Ovary (tissue), 9 donors: Measurements from ENCODE around the gene DOCK2. TPM values are rescaled to one million over a fixed set of nuclear protein-coding genes. Genes with fewer than 3 reads are reported as not detected.

Source experiments
- DNase-seq, 5 donors: peaks; one replicate each; pipeline ENCODE4 v3.0.0-alpha.2; 2019 to 2020
- H3K27ac ChIP-seq, 2 donors: fragments of 200-600 bp; one replicate each; pipeline versions ENCODE4 v1.5.1 to v1.8.0; 2019 to 2022
- H3K27me3 ChIP-seq: fragments of 200-600 bp; one replicate; pipeline ENCODE4 v1.8.0; 2022
- H3K36me3 ChIP-seq: fragments of 200-600 bp; sonication (generic); one replicate; pipeline ENCODE4 v1.5.1; 2019
- H3K4me1 ChIP-seq: one replicate; pipeline ENCODE4 v1.8.1; 2013; ENCODE audit warnings: mild to moderate bottlenecking, moderate library complexity; ENCODE audit not compliant: insufficient read depth
- H3K4me3 ChIP-seq: fragments of 200-600 bp; sonication (generic); one replicate; pipeline ENCODE4 v1.5.1; 2017
- H3K9me3 ChIP-seq, 2 donors: fragments of 200-600 bp in 1 of 2; sonication (generic) in 1 of 2; one replicate each; pipeline versions ENCODE4 v1.5.1 to v1.8.1; 2013 to 2019; ENCODE audit warnings: mild to moderate bottlenecking in 1 of 2, moderate library complexity in 1 of 2
- CTCF ChIP-seq, 3 donors: fragments of 450-650 bp in 2 of 3; fragments of 200-600 bp in 1 of 3; IDR thresholded peaks; one replicate each; pipeline versions ENCODE4 v1.5.1 to v1.8.0; 2016 to 2022; ENCODE audit warnings: antibody characterized with exemption in 3 of 3, mild to moderate bottlenecking in 1 of 3
- EP300 ChIP-seq: sonication (generic); formaldehyde crosslinking; IDR thresholded peaks from one replicate; pipeline ENCODE4 v1.6.1; 2017; ENCODE audit warnings: antibody characterized with exemption
- POLR2A ChIP-seq: fragments of 450-650 bp; IDR thresholded peaks from one replicate; pipeline ENCODE4 v1.6.1; 2017; ENCODE audit warnings: antibody characterized with exemption, mild to moderate bottlenecking, moderate library complexity
- WGBS, 3 donors: extraction: QIAGEN DNeasy Blood & Tissue Kit in 1 of 3; methylation state at CpG; one replicate each; pipeline versions ENCODE4 v1.1.5 to v1.1.7; 2013 to 2017; 5-methylcytosine and 5-hydroxymethylcytosine counted together
- intact Hi-C, 4 donors: fragments of 100-400 bp; cut with DNase I; formaldehyde crosslinking; loops; one replicate each; pipeline versions ENCODE4 v1.11.0 to v1.15.1; 2022 to 2023
- polyA plus RNA-seq, 2 donors: library from polyadenylated mRNA; stranded (reverse); fragments of 200-250 nt in 1 of 2; fragments of 350-450 nt in 1 of 2; fragmentation: Illumina TruSeq in 1 of 2; extraction: RNeasy Lipid Tissue Mini Kit (QIAGEN cat#74804) in 1 of 2; gene quantifications; one replicate each; pipeline ENCODE4 v1.2.3, GENCODE V29; 2013 to 2014
- total RNA-seq, 7 donors: library from RNA; depleted of rRNA in 2 of 7; stranded (reverse); fragments of >200 nt in 2 of 7; fragmentation: NEBNext Ultra II Directional in 3 of 7; extraction: Animal tissue kit (Norgen Biotek cat#: 25700) in 3 of 7; gene quantifications; one replicate each; pipeline versions ENCODE4 v1.1.0 to v1.2.4, GENCODE V29; 2016 to 2023
- donor health status: DM: no; HTN: no; CAD: no; lungs with moderate emphysema.
- donor health status: DM: no; HTN: no; CAD: no.
- donor health status: Bipolar disorder and iron deficiency.
- donor health status: DM: yes; HTN: yes; CAD: no.
- donor health status: DM: no; HTN: no; CAD: no.
- donor health status: DM: yes; HTN: yes; CAD: no.

Gene DOCK2
- total and polyA plus RNA-seq, 9 donors = 1.3 to 10.2 (median 5.4) TPM

- TF ChIP-seq EP300 (no peak), POLR2A (no peak), CTCF (IDR thresholded peaks at IDR 0.05) (no peak)
- 33 to 92% (median 64%) methylated on average over 1 of the region's 1 CpG for WGBS, 3 donors
- Histone ChIP-seq H3K4me3 (no peak overlapping the region), H3K27me3 (no peaks in the 10 kb centered on the region), H3K27ac (no peak overlapping the region), H3K9me3 (no peaks in the 10 kb centered on the region), H3K36me3 (no peaks in the 10 kb centered on the region), H3K4me1 (no peaks in the 10 kb centered on the region)
- DNase-seq = no peak
- intact Hi-C loops = no loop called here
Measured at GRCh38 chr5:170059221-170059620, 422.1 kb downstream of the DOCK2 start.

GRCh38 chr5:170067152-170067551, 430.1 kb downstream of the DOCK2 start:
- no peaks in the 10 kb centered on the region for H3K36me3 ChIP-seq
- no peaks in the 10 kb centered on the region for H3K27me3 ChIP-seq
- no peak overlapping the region for H3K27ac ChIP-seq
- no peaks in the 10 kb centered on the region for H3K4me1 ChIP-seq
- TF ChIP-seq EP300 = no peak
- TF ChIP-seq POLR2A = no peak
- no peak for TF ChIP-seq CTCF (IDR thresholded peaks at IDR 0.05)
- no peak for DNase-seq
- no peak overlapping the region for H3K4me3 ChIP-seq
- no peaks in the 10 kb centered on the region for H3K9me3 ChIP-seq
- intact Hi-C loops = no loop called here

- no peaks in the 10 kb centered on the region for H3K36me3 ChIP-seq
- H3K27me3 ChIP-seq = no peaks in the 10 kb centered on the region
- no peaks in the 10 kb centered on the region for H3K4me1 ChIP-seq
- no peaks in the 10 kb centered on the region for H3K9me3 ChIP-seq
- intact Hi-C loops = no loop called here
- 72 to 78% (median 74%) methylated on average over 4 of the region's 4 CpGs for WGBS, 3 donors
- no peak for TF ChIP-seq EP300
- H3K4me3 ChIP-seq = no peak overlapping the region
- DNase-seq = no peak
- H3K27ac ChIP-seq = no peak overlapping the region
Measured at GRCh38 chr5:170067574-170068170, 430.6 kb downstream of the DOCK2 start.

GRCh38 chr5:170069512-170069911, 432.4 kb downstream of the DOCK2 start:
- intact Hi-C loops = no loop called here
- Histone ChIP-seq H3K27ac (no peak overlapping the region), H3K4me1 (no peaks in the 10 kb centered on the region), H3K36me3 (no peaks in the 10 kb centered on the region), H3K4me3 (no peak overlapping the region), H3K27me3 (no peaks in the 10 kb centered on the region), H3K9me3 (no peaks in the 10 kb centered on the region)
- WGBS, 3 donors = 49 to 70% (median 61%) methylated on average over 5 of the region's 5 CpGs
- no peak for DNase-seq
- no peak for TF ChIP-seq POLR2A
- no peak for TF ChIP-seq CTCF (IDR thresholded peaks at IDR 0.05)
- no peak for TF ChIP-seq EP300

- intact Hi-C loops = no loop called here
- no peak overlapping the region for H3K27ac ChIP-seq
- H3K9me3 ChIP-seq = no peaks in the 10 kb centered on the region
- DNase-seq = peak in 1 of 5 donors; percentile 38
- peak in 1 of 3 donors; percentile 14 for TF ChIP-seq CTCF (IDR thresholded peaks at IDR 0.05)
- no peak for TF ChIP-seq EP300
- 33 to 46% (median 42%) methylated on average over 14 of the region's 14 CpGs for WGBS, 3 donors
- H3K36me3 ChIP-seq = no peaks in the 10 kb centered on the region
- H3K4me3 ChIP-seq = no peak overlapping the region
- H3K4me1 ChIP-seq = no peaks in the 10 kb centered on the region
- no peaks in the 10 kb centered on the region for H3K27me3 ChIP-seq
Measured at GRCh38 chr5:170070556-170071412, 433.7 kb downstream of the DOCK2 start.
